Measurements from ENCODE around the gene HS3ST2.

The HS3ST2 gene

DNA sequence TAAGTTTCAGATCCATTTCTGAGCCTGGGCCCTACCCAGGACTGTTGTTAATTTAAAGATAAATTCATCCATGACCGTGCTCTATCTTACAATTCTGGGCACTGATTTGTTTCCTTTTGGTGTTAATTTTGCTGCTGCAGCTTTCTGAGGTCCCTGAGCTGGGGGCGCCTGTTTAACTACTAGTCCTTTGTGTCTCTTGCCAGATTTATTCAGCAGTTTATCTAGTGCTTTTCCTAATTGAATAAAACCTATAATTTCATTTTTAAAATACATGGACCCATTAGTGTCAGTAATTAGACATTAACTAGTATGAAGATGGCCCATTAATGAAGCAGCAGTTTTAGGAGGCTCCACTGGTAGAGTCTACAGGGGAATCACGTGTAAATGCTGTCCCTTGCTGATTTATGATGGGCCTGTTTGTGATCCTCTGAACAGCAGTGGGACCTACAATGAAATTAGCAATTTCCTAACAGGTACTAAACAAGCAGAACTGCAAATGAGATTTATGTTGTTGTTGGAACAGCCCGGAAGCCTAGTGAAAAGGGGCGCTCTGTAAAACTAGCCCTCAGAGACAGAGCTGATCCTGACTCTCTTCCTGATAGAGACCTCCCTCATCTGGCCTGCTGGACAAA, 54.7 kb downstream of the HS3ST2 start:
- no peaks in the 10 kb centered on the region for H3K36me3 ChIP-seq (ENCODE audit: insufficient read depth, low read length)
- ATAC-seq (ENCODE audit: insufficient read depth, low read depth), result no peak
- no peaks in the 10 kb centered on the region for H4K20me1 ChIP-seq (ENCODE audit: insufficient read depth, low read length)
- TF ChIP-seq, protein P1, sequence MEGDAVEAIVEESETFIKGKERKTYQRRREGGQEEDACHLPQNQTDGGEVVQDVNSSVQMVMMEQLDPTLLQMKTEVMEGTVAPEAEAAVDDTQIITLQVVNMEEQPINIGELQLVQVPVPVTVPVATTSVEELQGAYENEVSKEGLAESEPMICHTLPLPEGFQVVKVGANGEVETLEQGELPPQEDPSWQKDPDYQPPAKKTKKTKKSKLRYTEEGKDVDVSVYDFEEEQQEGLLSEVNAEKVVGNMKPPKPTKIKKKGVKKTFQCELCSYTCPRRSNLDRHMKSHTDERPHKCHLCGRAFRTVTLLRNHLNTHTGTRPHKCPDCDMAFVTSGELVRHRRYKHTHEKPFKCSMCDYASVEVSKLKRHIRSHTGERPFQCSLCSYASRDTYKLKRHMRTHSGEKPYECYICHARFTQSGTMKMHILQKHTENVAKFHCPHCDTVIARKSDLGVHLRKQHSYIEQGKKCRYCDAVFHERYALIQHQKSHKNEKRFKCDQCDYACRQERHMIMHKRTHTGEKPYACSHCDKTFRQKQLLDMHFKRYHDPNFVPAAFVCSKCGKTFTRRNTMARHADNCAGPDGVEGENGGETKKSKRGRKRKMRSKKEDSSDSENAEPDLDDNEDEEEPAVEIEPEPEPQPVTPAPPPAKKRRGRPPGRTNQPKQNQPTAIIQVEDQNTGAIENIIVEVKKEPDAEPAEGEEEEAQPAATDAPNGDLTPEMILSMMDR (IDR thresholded peaks at IDR 0.05; ENCODE audit: borderline replicate concordance, extremely low read depth, low read length, poor library complexity, severe bottlenecking), result no peak
- no peak for TF ChIP-seq EZH2 (IDR thresholded peaks at IDR 0.05; ENCODE audit: borderline replicate concordance, low read depth, low read length, severe bottlenecking)
- no peak for DNase-seq
- H3K9me3 ChIP-seq (ENCODE audit: insufficient read depth, low read length, severe bottlenecking), result no peaks in the 10 kb centered on the region
- peaks cover 18% of the 10 kb centered on the region for H3K27me3 ChIP-seq (ENCODE audit: insufficient read depth, low read length, poor library complexity)
- H3K4me3 ChIP-seq (ENCODE audit: low read depth in 1 of 2, low read length in 2 of 2), result no peak overlapping the region
- H3K27ac ChIP-seq (ENCODE audit: low read length), result no peak overlapping the region
- H3K9ac ChIP-seq (ENCODE audit: low read depth, low read length), result no peak overlapping the region
- H3K4me1 ChIP-seq (ENCODE audit: insufficient read depth, low read length), result no peaks in the 10 kb centered on the region
- H3K79me2 ChIP-seq (ENCODE audit: insufficient read depth, low read length), result no peaks in the 10 kb centered on the region
- no peak overlapping the region for H2AFZ ChIP-seq (ENCODE audit: low read depth, low read length)
- H3K4me2 ChIP-seq (ENCODE audit: insufficient read depth, low read length), result no peak overlapping the region

DNA sequence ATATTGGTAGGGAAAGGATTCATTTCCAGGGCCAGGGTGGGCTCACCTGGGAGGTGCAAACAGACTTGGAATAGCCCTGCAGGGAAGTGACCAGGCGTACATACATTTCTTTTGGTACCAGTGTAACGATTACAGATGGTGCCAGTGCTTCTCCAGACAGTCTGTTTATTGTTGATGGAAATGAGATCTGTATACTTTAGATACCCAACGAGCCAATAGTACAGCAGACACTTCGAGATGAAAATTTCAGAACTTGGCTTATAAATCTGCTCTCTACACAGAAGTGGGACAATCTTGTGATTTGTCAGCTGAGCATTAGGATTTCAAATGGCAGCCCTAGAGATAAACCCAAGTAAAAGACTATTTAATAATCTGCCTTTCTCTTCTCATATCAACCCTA, 57.9 kb downstream of the HS3ST2 start:
- peaks cover 20% of the 10 kb centered on the region for H3K27me3 ChIP-seq (ENCODE audit: insufficient read depth, low read length, poor library complexity)
- no peak for DNase-seq

DNA sequence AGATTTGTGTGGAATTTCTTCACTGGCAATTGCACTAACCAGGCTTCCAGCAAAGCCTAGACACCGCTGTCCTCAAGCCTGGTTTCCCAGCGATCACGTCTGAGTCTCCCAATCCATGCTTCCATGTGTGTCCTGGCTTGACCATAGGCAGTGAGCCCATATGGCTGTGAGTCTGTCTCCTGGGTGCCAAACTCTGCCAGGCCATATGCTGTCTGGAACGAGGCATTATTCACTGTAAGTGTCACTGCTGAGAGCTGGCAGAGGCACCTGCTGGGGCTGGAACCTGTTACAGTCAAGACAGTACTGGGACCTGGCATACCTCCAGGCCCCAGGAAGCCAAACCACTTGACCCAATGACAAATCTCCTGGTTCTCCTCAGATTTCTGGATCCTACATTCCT, 60.4 kb downstream of the HS3ST2 start:
- Histone ChIP-seq H3K4me1 (ENCODE audit: insufficient read depth, low read length) (no peaks in the 10 kb centered on the region), H3K9ac (ENCODE audit: low read depth, low read length) (no peak overlapping the region), H3K27ac (ENCODE audit: low read length) (no peak overlapping the region), H4K20me1 (ENCODE audit: insufficient read depth, low read length) (no peaks in the 10 kb centered on the region), H3K9me3 (ENCODE audit: insufficient read depth, low read length, severe bottlenecking) (no peaks in the 10 kb centered on the region), H3K36me3 (ENCODE audit: insufficient read depth, low read length) (no peaks in the 10 kb centered on the region), H3K4me2 (ENCODE audit: insufficient read depth, low read length) (no peak overlapping the region), H2AFZ (ENCODE audit: low read depth, low read length) (no peak overlapping the region), H3K79me2 (ENCODE audit: insufficient read depth, low read length) (no peaks in the 10 kb centered on the region), H3K4me3 (ENCODE audit: low read depth in 1 of 2, low read length in 2 of 2) (no peak overlapping the region), H3K27me3 (ENCODE audit: insufficient read depth, low read length, poor library complexity) (peaks cover 25% of the 10 kb centered on the region)
- TF ChIP-seq EZH2 (IDR thresholded peaks at IDR 0.05; ENCODE audit: borderline replicate concordance, low read depth, low read length, severe bottlenecking), result no peak
- ATAC-seq (ENCODE audit: insufficient read depth, low read depth), result no peak
- DNase-seq, result no peak

More for the DNA sequence above, 57.9 kb downstream of the HS3ST2 start:
- ATAC-seq (ENCODE audit: insufficient read depth, low read depth), result no peak
- H4K20me1 ChIP-seq (ENCODE audit: insufficient read depth, low read length), result no peaks in the 10 kb centered on the region
- TF ChIP-seq EZH2 (IDR thresholded peaks at IDR 0.05; ENCODE audit: borderline replicate concordance, low read depth, low read length, severe bottlenecking), result no peak
- TF ChIP-seq, protein P1 (IDR thresholded peaks at IDR 0.05; ENCODE audit: borderline replicate concordance, extremely low read depth, low read length, poor library complexity, severe bottlenecking), result no peak
- H3K9ac ChIP-seq (ENCODE audit: low read depth, low read length), result no peak overlapping the region
- no peaks in the 10 kb centered on the region for H3K4me1 ChIP-seq (ENCODE audit: insufficient read depth, low read length)
- H2AFZ ChIP-seq (ENCODE audit: low read depth, low read length), result no peak overlapping the region
- H3K27ac ChIP-seq (ENCODE audit: low read length), result no peak overlapping the region
- H3K79me2 ChIP-seq (ENCODE audit: insufficient read depth, low read length), result no peaks in the 10 kb centered on the region
- H3K4me3 ChIP-seq (ENCODE audit: low read depth in 1 of 2, low read length in 2 of 2), result no peak overlapping the region
- no peaks in the 10 kb centered on the region for H3K36me3 ChIP-seq (ENCODE audit: insufficient read depth, low read length)
- no peak overlapping the region for H3K4me2 ChIP-seq (ENCODE audit: insufficient read depth, low read length)
- no peaks in the 10 kb centered on the region for H3K9me3 ChIP-seq (ENCODE audit: insufficient read depth, low read length, severe bottlenecking)

DNA sequence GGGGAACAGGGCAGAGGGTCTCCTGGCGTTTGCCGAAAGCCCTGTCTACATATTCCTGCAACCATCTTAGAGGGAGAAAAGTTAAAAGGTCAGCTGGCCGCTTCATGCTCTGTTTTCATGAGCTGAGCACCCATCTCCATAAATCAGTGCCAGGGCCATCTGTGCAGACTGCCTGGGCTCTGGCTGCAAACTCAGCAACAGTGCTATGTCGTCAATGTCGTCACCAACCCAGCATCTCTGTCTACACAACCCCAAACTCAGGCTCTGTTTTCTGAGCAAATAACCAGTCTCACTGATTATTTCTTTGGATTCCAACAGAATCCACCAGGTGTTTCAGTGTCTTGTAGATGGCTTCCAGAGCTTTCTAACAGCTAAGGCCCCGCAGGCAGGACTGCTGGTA, 65.0 kb downstream of the HS3ST2 start:
- no peaks in the 10 kb centered on the region for H3K36me3 ChIP-seq (ENCODE audit: insufficient read depth, low read length)
- H3K27me3 ChIP-seq (ENCODE audit: insufficient read depth, low read length, poor library complexity), result peaks cover 9% of the 10 kb centered on the region
- TF ChIP-seq EZH2 (IDR thresholded peaks at IDR 0.05; ENCODE audit: borderline replicate concordance, low read depth, low read length, severe bottlenecking), result no peak
- TF ChIP-seq, protein P1 (IDR thresholded peaks at IDR 0.05; ENCODE audit: borderline replicate concordance, extremely low read depth, low read length, poor library complexity, severe bottlenecking), result no peak
- no peaks in the 10 kb centered on the region for H4K20me1 ChIP-seq (ENCODE audit: insufficient read depth, low read length)
- no peak overlapping the region for H3K27ac ChIP-seq (ENCODE audit: low read length)
- DNase-seq (no peak), ATAC-seq (ENCODE audit: insufficient read depth, low read depth) (no peak)
- H3K9ac ChIP-seq (ENCODE audit: low read depth, low read length), result no peak overlapping the region
- no peak overlapping the region for H2AFZ ChIP-seq (ENCODE audit: low read depth, low read length)
- H3K79me2 ChIP-seq (ENCODE audit: insufficient read depth, low read length), result no peaks in the 10 kb centered on the region
- H3K4me1 ChIP-seq (ENCODE audit: insufficient read depth, low read length), result no peaks in the 10 kb centered on the region
- no peaks in the 10 kb centered on the region for H3K9me3 ChIP-seq (ENCODE audit: insufficient read depth, low read length, severe bottlenecking)
- H3K4me3 ChIP-seq (ENCODE audit: low read depth in 1 of 2, low read length in 2 of 2), result no peak overlapping the region
- H3K4me2 ChIP-seq (ENCODE audit: insufficient read depth, low read length), result no peak overlapping the region

All from DND-41 (cell line).